HG02981 (cell line): Measurements from ENCODE around the gene BSN.
"Not testable (repeated sequence)": the region's sequence is repeated elsewhere in the genome, so short reads cannot be mapped to it uniquely, and the experiment has no call there.

ENCODE experiments used
- ATAC-seq: cut with Tn5 transposase; IDR thresholded peaks from one replicate; pipeline ENCODE4 v1.9.1; 2021; ENCODE audit warnings: mild to moderate bottlenecking, moderate library complexity; ENCODE audit not compliant: unreplicated experiment

BSN gene

DNA sequence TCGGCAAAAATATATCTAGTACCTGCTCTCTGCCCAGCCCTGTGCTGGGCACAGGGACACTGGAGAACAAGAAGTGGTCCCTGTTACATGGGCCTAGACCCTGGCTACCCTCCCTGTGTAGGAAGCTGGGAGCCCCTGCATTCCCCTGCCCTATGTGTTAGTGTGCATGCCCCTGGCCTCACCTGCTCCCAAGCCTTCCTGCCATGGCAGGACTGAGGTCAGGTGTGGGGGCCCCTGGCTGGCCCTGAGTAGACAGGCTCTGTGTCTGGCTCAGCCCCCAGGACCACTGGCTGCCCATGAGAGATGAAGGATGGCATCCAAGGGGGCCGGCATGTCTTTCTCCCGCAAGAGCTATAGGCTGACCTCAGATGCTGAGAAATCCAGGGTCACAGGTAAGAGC, 136.6 kb downstream of the BSN start:
- ATAC-seq = not testable (repeated sequence)

DNA sequence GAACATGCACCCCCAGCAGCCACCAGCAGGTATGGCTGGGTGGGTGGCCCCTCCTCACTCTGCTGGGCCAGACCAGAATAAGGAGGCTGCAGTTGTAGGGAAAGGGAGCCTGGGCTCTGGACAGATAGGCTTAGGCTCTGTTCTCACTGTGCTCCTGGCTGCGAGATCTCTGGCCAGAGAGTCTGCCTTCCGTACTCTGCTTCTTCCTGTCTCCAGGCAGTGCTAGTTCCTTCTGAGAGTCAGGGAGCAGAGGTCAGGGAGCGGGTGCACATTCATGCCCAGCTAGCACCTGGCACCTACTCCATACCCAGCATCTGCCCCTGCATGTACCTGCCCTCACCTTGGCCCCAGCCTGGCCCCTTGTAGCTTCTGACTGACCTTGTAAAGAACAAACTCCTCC, 137.2 kb downstream of the BSN start:
- ATAC-seq = not testable (repeated sequence)

DNA sequence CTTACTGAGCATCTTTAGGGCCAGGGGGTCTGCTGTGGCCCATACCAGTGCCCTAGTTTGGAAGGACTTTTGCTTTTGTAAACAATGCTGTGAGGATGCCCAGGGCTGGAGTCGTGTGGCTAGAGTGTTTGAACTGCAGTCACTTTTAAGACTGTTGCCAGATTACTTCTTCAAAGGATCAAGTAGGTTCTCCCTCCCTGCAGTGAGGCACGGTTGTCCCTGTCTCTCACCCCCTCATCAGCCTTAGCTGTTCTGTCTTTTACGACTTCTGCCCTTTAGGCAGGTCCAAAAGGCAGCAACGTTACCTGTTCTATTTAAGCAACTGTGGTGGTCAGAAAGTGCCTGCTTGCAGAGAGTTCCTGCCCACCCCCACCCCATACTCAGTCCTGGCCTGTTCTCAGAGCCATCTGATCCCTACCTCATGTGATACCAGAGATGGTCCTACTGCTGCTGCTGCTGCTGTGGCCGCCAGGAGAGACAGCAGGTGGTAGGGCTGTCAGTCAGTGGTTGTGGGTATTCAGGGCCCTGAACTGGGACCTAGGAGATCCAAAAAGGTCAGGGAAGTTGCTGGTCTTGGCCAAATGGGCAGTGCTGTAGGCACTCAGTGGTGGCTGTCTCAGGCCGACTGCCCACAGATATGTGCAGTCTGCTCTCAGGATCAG, 140.3 kb downstream of the BSN start:
- not testable (repeated sequence) for ATAC-seq

DNA sequence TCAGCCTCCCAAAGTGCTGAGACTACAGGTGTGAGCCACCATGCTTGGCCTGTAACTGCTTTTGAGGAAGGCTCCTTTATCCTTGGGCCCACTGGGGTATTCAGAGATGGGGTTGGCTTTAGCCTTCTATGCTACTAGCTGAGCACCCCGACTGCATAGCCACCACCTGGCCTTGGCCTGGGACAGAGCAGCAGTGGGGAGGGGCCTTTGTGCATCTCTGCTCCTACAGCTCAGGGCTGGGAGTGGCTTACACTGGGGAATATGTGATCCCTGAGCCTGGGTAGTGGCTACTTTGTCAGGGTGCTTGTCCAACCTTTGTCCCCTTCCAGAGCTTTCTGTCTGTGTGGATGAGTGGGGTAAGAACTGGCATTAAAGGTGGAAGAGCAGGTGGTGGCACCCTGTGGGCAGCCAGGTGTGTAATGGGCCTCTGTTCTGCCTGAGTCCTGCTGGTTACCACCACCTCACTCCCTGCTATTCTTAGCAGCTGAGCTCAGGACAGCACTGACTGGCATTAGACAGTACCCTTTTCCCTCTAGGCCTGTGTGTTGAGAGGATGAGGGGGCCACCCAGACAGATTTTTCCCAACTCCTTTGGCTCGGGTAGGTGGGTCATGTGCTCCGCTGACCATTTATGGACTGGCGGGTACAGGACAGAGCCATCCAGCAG, 141.2 kb downstream of the BSN start:
- ATAC-seq = not testable (repeated sequence)

DNA sequence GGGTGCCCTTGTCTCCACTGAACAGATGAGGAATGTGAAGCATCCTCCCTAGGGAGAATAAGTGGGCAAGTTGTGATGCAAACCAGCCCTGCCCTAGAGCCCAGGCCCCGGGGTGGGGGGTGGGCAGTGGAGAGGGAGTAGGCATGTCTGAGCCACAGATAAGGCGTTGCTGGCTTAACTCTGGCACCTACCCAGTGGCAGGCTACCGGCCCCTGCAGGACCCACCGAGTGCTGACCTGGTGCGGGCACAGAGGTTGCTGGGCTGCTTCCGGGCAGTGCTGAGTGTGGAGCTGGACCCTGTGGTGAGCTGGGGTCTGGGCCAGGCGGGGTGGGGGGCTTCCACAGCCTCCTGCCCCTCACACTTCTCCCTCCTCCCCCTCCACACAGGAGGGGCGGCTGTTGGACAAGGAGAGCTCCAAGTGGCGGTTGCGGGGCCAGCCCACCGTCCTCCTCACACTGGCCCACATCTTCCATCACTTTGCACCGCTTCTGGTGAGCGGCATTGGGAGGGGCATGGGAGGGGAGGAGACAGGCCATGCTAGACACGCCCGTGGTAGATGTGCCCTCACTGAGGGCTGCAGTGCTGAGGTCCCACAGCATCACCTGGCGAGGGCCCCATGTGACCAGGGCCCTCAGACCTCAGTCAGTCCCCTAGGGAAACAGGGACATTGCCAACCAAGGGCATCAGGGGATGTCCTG, 145.2 kb downstream of the BSN start:
- ATAC-seq = no peak

DNA sequence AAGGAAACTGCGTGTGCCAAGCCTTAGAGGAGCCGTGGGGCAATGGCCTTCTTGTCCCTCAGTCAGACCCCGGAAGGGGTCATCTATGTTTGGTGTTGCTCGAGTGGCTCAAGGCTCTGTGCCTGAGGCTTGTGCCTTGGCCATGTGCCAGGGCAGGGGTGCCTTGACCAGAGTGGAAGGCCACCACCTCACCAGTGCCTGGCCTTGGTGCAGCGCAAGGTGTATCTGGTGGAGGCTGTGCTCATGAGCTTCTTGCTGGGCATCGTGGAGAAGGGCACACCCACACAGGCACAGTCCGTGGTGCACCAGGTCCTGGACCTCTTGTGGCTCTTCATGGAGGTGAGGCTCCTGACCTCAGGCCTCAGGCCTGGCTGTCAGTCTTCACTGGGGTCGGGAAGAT, 145.7 kb downstream of the BSN start:
- ATAC-seq = no peak

DNA sequence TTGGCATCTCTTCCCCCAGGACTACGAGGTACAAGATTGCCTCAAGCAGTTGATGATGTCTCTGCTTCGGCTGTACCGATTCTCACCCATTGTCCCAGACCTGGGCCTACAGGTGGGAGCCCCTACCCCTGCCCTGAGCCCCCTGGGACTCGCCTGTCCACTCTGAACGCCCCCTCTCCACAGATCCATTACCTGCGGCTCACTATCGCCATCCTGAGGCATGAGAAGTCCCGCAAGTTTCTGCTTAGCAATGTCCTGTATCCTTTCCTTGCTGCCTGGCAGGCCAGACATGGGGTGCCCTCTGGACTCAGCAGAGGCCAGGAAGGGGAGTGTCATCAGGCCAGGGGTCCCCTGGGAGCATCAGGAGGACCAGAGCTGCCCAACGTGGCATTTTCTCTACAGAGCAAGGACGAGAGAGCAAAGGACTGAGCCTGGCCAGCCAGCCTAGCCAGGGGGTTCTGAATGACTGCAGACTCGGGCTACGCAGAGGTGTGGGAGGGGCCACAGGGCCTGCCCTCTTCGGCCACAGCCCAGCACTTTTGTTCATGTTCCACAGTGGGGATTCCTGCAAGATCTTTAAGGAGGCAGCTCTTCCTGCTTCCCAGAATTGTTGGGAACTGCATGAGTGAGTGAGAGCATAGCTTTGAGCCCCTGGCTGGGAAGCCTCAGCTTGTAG, 146.3 kb downstream of the BSN start:
- ATAC-seq = no peak

DNA sequence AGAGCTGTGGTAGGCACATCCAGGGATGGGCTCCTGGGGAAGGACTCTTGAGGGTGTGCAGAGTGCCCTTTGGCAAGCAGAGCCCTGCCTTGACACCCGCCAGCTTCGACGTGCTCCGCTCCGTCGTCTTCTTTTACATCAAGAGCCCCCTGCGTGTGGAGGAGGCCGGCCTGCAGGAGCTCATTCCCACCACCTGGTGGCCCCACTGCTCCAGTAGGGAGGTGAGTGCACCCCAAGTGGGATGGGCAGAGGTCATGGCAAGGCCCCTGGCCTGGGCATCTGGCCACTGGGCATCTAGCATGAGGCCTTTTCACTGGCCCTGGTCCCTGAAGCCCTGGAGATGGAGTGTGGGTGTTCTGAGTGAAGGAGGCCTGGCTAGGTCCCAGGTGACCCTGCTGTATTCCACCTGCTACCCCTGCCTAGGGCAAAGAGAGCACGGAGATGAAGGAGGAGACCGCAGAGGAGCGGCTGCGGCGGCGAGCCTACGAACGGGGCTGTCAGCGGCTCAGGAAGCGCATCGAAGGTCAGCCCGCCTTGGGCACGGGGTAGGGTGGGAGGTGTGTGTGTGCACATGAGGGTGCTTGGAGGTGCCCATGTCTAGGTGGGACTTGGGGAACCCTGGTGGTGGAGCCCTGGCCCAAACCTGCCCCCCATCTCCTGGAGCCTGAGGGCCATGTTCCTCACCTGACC, 147.3 kb downstream of the BSN start:
- ATAC-seq = no peak

DNA sequence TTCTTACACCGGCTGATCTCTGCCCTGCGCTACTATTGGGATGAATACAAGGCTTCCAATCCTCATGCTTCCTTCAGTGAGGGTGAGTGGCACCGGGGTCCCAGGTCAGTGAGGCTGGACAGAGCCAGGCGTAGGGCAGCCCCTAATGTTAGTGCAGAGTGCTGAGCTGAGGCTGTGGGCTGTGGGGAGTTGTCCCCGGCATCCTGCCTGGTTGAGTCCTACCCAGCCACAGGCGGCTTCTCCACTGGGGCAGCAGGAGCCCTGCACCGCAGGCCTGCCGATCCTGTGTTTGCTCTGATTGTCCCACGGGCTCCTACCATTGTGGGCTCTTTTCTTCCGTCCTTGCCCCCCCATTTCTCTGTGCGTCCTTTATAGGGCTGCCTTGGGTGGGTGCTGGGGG, 148.4 kb downstream of the BSN start:
- no peak for ATAC-seq

DNA sequence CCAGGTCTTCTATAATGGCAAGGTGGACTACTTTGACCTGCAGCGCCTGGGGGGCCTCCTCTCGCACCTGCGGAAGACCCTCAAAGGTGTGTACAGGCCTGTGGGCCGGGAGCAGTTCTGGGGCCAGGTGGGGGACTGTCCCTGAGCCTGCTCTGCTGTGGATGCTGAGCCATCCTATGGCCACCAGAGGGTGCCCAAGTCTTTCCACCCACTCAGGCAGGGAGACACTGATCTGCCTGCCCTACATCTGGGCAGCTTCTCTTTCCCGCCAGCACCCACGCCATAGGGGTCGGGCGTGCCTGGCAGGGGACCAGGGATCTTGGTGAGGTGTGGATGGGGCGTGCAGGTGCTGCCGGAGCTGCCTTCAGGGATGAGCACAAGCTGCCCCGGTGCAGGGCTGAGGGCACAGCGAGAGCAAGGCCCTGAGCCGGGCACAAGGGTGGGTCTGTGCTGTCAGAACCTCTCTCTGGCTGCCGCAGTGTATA, 149.2 kb downstream of the BSN start:
- ATAC-seq = no peak

DNA sequence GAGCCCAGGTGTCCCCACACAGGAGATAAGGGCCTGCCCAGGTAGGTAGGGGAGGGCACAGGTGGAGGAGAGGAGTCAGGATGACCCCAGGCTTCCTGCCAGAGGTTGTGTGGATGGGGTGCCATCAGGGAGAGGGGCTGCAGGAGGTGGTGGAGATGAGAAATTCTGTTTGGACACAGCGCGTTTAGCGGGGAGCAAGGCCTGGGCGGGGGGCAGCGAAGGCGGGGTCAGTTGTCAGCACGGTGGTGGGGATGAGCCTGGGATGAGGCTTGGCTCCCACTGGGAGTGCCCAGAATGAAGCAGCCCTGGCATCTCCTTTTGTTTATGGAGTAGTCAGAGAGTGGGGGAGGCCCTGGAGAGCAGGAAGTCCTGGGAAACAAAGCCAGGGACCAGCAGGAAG, 149.7 kb downstream of the BSN start:
- no peak for ATAC-seq

DNA sequence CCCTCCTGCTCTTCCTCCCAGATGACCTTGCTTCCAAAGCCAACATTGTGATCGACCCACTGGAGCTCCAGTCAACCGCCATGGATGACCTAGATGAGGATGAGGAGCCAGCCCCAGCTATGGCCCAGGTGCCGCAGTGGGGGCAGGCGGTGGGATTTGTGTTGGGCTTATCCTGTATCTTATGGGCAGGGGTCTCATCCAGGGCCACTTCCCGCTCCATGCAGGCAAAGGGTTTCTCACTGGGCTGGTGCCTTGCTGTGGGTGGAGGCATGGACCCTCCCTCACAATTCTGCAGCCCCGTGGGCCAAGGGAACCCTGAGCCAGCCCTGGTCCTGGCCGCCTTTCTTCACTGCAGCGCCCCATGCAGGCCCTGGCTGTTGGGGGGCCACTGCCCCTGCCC, 150.4 kb downstream of the BSN start:
- no peak for ATAC-seq

DNA sequence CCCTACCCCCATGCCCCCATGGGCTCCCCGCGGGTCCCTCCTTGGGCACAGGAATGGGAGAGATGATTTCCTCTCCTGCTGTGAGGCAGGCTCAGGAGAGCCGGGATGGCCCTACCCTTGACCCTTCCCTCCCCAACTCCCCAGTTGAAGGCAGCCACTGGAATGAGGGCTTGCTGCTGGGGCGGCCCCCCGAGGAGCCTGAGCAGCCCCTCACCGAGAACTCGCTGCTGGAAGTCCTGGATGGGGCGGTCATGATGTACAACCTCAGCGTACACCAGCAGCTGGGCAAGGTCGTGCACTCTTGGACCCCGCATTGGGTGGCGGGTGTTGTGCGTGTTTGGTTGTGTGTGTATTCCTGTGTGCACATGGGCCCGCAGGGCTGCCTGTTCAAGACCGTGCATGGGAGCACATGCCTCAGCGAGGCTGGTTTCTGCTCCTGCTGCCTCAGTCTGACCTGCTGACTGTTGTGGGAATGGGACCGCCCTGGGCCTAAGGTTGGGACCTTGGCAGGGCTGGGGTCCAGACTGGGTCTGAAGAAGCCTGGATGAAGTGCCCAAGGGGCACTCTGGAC, 151.2 kb downstream of the BSN start:
- ATAC-seq = no peak

DNA sequence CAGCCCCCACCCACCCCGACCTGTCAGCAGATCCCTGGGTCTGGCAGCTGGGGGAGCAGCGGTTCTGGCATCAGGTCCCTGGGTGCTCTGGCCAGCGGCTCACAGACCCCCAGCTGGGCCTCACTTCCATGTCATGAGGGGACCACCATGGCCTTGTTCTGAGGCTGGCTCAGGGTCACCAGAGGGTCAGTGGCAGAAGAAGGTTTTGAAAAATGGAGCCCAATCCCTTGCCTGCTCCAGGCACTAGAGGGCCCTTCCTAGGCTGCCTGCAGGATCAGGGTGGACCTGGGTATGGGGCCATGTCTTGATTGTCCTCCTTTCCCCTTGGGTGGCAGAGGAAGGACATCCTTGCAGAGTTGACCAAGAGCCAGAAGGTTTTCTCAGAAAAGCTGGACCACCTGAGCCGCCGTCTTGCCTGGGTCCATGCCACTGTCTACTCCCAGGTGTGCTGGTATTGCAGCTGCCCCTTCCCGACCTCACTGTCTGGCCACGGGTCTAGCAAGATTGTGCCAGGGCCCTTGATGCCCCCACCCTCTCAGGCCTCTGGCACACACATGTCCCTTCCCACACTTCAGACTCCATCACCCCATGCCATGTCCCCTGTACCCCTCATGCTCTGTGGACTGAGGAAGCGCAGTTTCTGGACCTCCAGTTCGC, 152.3 kb downstream of the BSN start:
- ATAC-seq = no peak

DNA sequence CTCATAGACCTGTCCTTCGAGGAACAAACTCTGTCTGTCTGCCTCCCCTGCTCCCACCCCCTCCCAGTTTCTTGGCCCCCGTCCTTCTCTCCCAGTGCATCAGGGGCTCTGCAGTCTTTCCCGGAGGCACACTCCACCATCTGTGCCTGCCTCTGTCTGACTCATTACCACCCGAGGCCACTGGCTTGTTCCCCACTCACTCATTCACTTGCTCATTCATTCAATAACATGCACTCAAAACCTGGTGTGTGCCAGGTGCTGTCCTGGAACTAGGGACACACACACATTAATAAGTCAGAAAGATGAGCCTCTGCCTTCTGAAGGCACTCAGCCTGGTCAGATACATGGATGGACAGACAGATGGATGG, 152.8 kb downstream of the BSN start:
- no peak for ATAC-seq

DNA sequence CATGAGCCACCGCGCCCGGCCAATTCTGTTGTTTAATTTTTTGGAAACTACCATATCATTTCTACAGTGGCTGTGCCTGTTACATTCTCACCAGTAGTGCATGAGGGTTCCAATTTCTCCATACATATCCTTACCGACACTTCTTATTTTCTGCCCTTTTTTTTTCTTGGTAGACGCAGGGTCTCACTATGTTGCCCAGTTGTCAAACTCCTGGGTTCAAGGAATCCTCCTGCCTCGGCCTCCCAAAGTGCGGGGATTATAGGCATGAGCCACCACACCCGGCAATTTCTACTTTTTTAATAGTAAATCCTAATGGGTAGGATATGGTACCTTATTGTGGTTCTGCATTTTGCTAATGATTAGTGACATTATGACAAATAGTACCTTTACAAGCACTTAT, 155.6 kb downstream of the BSN start:
- no peak for ATAC-seq

DNA sequence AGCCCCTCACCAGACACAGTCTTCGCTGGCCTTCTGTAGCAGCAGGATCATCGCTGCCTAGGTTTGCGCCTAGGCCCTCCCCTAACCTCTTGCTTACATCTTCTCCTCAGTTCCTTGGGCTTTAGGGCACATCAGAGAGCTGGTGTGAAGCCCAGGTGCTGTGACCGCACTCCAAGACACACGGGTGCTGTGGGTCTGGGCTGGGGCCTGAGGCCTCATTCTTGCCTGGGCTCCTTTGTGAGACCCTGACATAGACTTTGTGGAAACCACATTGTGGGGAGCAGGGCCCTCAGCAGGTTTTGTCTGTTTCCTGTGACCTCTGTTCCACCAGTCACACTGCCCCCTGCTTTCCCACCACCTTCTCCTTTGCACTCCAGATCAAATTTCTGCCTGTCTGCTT, 157.2 kb downstream of the BSN start:
- ATAC-seq = no peak

DNA sequence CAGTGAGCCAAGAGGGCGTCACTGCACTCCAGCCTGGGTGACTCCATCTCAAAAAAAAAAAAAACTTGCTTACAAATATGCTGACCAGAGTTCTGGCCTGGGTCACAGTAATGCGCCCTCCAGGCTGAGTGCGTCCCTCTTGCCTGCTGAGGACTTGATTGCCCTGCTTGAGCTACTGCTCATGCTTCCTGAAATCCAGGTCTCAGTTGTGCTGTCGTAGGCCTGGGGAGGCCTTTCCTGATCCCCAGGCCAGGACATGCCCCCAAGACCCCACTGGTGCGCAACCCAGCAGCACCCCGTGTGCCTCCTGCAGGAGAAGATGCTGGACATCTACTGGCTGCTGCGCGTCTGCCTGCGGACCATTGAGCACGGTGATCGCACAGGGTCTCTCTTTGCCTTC, 157.9 kb downstream of the BSN start:
- ATAC-seq = no peak

DNA sequence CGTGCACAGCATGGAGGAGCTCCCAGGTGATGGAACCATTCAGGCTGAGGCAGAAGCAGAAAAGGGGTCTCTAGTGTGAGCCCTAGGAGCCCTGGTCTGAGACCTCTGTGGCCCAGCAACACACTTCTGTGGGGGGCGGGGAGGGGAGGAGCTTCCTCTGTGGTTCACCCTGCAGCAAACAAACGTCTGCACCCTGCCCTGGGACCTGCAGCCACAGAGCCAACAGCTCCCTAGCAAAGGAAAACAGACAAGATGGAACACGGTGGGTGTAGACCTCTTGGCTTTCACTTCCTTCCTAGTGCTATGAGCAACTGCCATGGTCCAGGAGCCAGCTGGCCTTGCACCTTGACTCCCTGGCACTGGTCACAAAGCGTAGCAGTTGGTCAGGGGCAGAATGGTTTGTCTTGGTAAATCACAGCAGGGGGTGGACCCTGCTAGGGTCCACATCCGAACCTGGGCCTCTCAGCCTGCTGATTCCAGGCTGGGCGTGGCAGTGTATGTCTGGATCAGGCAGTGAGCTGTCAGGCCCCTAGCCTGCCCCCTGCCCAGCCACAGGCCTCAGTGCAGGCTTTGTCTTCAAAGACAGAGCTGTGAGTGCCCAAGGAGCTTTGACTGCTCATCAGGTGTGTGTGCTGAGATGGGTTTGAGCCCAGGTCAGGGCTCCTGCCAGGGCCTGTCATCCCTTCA, 158.5 kb downstream of the BSN start:
- no peak for ATAC-seq
